GM20431 (cell line): ENCODE data around the gene PLA2G1B.
"Not testable (repeated sequence)": the region's sequence is repeated elsewhere in the genome, so short reads cannot be mapped to it uniquely, and the experiment has no call there.

Experiments
- in situ Hi-C: fragments of 300-500 bp; cut with MseI, MboI; formaldehyde crosslinking; loops from one replicate; pipeline ENCODE4 v1.15.0; 2020; ENCODE audit warnings: low sequenced_read_pairs; ENCODE audit not compliant: unreplicated experiment

The PLA2G1B gene

DNA sequence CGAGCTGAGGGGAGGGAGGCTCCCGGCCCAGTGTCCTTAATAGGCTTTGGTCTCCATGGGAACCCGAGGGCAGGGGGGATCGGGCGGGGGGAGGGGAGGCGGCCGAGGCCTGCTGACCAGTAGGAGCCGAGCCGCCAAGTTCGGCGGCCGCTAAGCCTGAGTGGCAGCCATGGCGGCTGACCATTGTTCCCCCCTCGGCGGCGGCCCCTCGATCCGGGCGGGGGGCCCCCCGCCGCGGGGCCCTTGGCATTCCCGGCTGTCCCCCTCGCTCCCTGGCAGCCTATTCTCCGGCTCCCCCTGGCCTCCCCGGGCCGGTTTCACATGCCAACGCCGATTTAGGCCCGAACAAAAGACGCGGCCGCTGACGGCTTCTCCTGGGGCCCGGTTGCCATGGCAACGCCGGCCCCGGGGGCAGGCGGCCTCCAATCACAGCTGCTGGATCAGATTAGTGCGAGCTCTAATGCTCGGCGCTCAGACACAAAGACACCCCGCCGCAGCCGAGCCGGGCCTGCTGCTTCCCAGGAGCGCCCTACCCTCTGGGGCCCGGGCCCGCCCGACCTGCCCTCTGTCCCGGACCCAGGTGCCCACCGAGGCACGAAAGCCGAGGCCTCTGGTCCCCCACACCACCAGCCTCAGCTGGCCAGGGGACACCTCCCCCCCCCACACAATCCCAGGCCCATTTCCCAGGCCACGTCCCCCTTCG is 34.1 kb upstream of the PLA2G1B start:
- in situ Hi-C loops, result no loop called here

DNA sequence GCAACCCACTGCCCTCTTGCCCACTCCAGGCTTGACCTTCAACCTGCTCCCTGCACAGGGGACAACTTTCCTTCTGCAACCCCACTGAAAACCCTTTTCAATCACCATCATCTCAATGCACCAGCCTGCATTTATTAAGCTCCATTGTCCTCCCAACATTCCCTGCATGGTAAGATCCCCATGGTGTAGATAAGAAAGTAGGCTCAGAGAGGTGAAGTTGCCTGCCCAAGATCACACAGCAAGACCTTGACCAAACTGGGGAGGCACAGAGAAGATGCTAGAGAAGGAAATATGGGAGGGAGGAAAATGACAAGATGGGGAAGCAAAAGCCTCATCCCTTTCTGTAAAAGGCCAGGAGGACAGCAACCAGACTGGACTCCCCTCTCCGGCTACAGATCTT is 31.5 kb upstream of the PLA2G1B start:
- in situ Hi-C loops, result no loop called here

DNA sequence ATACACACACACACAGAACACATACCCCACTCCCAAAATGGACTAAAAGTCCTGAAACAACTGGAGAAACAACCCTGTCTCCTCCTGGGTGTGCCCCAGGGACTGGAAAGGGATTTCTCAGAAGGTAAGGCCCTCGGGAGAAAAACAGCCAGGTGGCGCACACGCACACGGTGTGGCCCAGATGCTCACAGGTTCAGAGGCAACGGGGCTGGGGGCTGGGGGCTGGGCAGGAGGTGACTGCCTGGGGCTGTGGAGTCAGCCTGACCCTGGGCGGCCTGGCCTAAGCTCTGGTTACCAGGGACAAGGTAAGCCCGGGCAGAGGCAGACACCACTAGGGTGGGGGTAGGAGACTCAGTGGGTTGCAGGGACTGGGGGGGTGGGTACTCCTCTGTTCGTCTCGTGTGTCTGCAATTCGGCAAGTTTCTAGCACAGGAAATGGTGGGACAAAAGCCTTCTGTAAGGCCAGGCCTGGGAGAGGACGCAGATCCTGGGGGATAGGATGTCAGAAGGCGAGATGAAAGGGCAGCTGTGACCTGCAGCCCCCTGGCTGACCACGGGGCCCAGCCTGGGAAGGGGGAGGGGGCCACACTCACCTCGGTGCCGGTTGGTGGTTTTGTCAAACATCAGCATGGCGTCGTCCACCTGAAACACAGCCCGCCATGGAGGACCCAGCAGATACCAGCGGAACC is 31.0 kb upstream of the PLA2G1B start:
- in situ Hi-C loops, result no loop called here

DNA sequence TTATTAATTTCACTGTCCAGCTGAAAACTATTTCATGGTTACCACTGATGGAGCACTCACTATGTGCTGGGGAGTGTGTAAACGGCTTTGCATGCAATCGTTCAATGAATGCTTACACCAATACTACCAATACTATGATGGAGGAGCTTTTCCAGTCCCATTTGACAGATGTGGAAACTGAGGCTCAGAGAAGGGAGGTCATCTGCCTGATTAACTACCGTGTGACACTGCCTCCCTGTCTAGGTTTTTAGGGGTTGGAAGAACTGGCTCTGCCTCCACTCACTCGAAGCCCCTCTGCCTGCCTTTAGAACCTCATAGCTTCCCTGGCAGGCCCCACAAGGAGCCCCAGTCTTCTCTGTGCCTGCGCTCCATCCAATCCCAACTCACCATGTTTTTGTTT is 29.5 kb upstream of the PLA2G1B start:
- in situ Hi-C loops, result no loop called here

DNA sequence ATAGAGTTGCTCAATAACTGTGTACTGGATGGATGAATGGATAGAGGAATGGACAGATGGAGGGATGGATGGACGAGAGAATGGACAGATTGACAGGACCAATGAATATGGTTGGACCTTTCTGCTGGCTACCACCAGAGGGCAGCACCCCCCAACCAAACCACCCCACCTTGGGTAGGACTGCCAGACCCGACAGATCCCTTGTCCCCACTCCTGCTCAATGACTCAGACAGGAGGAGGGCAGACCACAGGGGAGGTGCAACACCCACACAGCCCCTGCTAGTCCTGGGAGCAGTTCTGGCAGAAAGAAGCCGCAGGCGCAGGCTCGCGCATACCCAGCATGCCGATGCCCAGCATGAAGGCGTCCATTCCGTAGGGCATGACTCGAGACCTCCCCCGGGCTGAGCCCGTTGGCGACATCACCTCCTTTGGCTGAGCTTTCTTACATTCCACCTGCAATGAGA is 29.0 kb upstream of the PLA2G1B start:
- in situ Hi-C loops, result no loop called here

DNA sequence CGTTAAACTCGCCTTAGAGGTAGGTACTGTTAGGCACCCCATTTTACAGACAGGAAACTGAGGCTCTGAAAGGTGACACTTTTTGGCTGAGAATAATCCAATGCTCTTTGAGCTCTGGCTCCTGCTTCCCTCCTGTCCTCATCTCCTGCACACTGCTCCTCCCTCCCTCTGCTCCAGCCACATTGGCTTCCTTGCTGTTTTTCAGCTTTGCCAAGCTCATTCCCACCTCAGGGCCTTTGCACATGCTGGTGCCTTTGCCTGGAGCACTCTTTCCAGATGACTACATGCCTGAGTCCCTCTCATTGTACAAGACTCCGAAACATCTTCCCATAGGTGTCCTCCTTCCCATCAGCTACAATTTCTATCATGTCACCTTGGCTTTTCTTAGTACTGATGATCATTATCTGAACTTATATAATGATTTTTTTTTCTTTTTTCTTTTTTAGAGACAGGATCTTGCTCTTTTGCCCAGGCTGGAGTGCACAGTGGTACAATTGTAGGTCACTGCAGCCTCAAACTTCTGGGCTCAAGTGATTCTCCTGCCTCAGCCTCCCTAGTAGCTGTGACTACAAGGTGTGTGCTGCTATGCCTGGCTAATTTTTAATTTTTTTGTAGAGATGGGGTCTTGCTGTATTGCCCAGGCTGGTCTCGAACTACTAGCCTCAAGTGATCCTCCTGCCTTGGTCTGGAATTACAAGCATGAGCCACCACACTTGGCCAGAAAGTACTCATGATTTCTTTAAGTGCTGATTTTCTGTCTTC is 26.2 kb upstream of the PLA2G1B start:
- in situ Hi-C loops, result no loop called here

DNA sequence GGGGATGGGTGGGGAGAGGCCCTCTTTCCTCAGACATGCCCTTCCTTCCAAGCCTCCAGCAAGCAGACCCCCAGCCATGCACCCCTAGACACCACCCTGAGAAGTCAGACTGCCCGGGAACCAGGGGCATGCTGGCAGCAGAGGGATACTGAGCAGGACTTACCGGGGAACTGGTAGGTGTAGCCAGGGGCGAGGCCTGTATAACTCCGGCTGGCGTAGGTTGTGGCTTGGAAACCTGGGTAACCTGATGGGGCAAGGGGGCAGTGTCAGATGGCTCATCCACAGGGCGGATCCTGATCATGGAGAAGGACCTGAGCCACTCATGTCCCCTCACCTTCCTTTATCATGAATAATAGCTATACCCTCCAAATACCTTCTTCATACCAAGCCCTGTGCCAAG is 25.6 kb upstream of the PLA2G1B start:
- in situ Hi-C loops, result no loop called here

DNA sequence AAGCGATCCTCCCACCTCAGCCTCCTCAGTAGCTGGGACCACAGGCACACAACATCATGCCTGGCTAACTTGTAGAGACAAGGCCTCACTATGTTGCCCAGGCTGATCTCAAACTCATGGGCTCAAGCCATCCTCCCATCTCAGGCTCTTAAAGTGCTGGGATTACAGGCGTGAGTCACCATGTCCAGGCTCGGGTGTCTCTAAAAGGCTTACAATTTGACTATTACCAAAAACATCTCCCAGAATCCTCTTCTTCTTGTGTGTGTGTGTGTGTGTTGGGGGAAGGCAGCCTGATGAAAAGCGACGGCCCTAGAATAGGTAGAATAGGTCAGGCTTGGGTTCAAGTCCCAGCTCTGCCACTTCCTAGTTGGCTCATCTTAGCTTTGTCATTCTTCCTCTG is 24.5 kb upstream of the PLA2G1B start:
- in situ Hi-C loops, result no loop called here

DNA sequence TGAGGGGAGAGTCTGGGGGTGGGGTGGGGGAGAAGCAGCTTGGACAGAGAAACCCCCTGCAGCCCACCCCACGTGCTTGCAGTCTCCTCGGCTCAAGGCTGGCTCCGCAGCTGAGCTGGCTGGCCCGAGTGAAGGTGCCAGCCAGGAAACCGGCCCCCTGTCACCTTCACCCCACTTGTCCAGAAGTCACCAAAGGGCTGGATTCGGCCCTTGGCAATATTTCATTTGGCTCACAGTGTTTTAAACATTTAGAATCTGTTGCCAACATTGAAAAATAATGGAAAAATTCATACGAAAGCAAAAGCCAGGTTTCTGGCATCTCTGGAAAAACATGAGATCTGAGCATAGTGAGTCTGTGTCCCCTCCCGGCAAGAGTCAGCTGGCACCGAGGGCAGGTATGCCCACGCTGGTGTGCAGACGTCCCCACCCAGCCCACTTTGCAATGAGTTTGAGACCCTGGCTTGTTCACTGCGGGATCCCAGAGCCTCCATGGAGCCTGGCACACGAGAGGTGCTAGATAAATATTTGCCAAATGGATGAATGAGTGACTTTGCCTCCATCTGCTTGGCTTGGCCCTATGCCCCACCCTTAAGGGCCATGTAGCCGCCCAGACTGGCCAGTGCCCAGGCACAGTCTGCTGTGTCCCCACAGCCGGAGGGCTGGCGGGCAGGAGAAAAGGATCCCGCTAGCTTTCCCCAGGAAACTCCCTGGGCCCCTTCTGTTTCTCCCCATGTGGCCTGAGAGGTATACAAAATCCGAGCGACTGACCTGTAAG is 23.2 kb upstream of the PLA2G1B start:
- in situ Hi-C loops, result no loop called here

DNA sequence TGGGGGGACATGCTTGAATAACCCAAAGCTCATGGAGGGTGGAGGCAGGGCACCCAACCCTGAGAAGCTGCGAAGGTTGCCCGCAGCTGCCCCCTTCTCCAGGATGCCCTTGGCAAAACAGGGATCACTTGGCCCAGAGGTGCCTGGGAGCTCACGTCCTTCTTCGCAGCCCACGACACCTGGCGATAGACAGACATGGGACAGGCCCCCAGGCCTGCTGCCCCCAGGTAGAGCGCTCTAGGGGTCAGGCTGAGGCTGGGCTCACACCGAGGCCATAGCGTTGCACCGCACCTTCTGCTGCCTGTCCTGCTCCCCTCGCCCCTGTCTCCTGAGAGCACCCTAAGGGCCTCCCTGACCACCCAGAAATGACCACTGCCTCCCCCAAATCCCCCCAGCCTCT is 20.2 kb upstream of the PLA2G1B start:
- in situ Hi-C loops, result no loop called here

DNA sequence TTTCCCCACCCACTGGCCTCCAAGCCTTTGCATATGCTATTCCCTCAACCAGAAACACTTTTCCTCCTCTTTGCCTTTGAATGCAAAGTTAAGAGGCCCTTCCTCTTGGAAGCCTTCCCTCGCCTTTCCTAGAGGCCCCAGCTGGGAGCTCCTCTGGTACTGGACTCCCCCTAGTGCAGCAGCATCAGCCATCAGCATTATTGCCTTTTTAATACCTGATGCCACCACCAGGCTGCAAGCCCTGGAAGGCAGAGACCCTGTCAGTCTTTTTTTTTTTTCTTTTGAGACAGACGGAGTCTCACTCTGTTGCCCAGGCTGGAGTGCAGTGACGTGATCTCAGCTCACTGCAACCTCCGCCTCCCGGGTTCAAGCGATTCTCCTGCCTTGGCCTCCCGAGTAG is 19.1 kb upstream of the PLA2G1B start:
- in situ Hi-C loops, result no loop called here

DNA sequence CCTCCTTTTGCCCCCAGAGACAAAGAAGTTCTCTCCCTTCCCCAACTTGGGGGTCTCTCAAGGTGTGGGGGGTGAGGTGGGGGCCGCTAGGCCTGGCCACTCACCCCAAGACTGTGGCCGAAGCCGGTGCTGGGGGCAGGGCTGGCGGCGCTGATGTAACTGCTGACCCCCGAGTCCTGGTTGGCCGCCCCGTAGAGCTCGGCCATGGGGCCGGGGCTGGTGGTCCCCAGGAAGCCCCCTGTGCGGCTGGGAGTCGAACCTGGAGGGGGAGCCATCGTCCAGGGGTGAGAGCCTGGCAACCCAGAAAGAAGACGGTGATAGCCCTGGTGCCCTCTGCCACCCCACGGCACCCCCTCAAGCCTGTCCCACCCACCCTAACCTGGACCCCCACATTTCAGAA is 18.5 kb upstream of the PLA2G1B start:
- in situ Hi-C loops, result no loop called here

DNA sequence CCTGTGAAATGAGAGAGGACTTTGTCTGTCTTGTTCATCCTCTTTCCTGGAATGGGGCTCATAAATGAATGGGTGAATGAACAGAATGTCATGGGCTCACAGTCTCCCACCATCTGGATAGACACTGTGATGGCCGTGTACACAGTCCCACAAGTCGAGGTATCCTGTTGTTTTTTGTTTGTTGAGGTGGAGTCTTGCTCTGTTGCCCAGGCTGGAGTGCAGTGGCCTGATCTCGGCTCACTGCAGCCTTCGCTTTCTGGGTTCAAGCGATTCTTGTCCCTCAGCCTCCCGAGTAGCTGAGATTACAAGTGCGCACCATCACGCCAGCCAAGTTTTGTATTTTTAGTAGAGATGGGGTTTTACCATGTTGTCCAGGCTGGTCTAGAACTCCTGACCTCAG is 16.1 kb upstream of the PLA2G1B start:
- in situ Hi-C loops, result no loop called here

DNA sequence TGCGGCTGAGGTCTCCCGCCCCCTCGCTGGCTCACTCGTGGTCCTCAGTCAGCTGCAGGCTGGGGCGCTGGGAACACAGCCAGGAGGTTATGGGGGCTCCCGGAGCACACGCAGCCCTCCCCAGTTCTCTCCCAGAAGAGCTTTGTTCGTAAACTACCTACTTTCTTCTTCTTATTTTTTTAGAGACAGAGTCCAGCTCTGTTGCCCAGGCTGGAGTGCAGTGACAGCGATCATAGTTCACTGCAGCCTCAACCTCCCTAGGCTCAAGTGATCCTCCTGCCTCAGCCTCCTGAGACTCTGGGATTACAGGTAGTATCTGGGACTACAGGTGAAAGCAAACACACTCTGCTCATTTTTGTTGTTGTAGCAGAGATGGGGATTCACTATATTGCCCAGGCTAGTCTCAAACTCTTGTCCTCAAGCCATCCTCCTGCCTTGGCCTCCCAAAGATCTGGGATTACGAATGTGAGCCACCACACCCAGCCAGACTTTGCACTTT is 15.5 kb upstream of the PLA2G1B start:
- in situ Hi-C loops, result no loop called here

DNA sequence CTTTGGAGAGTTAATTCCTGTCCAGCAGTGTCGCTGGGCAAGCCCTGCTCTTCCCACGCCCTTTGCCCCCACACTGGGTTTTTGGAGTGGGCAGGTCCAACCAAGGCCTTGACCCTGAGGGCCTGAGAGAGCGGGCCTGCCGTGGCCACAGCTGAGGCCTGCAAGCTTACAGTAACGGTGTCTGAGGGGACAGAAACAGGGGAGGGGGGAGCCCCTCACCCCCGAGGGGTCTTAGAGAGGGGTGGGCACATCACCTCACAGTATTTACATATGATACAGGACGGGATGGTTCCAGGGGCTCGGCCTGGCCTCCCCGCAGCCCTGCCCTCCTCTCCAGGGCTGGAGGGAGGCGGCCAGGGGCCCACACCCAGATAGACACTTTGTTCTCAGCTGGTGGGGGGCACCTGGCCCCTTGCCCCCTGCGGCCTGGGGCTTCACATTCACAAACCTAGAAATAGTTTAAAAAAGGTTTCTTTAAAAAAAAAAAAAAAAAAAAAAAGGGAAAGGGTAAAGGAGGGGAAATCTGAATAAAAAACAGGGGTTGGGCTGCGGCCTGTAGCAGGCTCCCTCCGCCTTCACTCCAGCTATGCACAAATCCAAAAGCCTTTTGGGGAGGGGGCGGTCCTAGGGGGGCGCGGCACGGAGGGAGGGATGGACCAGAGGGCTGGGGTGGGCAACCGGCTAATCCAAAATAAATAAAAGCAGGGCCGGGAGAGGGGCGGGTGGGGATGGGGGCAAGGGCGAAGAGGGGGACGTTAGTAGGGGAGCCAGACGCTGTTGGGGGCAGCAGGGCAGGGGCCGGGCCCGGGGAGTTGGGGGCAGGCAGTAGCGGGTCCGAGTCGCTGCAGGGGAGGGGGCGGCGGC is 14.8 kb upstream of the PLA2G1B start:
- in situ Hi-C loops, result no loop called here

DNA sequence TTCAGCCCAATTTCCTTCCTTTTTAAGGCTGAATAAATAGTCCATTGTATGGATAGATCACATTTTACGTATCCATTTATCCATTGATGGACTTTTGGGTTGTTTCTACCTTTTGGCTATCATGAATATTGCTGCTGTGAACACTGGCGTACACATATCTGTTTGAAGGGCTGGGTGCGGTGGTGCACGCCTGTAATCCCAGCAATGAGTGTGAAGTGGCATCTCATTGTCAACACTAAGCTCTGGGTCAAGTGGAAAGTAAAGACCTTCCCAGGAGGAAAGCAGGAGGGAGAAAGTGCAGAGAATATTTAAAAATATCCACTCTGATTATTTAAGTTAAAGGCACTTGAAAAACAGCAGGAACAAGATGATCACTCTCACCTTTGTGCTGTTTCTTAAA is 11.7 kb upstream of the PLA2G1B start:
- in situ Hi-C loops, result no loop called here

DNA sequence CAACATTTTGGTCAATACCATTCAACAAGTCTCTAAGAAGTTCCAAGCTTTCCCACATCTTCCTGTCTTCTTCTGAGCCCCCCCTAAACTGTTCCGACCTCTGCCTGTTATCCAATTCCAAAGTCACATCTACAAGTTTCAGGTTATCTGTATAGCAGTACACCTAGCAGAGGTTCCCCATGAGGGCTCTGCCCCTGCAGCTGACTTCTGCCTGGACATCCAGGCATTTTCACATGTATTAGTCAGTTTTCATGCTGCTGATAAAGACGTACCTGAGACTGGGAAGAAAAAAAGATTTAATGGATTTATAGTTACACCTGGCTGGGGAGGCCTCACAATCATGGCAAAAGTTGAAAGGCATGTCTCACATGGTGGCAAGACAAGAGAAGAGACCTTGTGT is 10.2 kb upstream of the PLA2G1B start:
- in situ Hi-C loops, result no loop called here

DNA sequence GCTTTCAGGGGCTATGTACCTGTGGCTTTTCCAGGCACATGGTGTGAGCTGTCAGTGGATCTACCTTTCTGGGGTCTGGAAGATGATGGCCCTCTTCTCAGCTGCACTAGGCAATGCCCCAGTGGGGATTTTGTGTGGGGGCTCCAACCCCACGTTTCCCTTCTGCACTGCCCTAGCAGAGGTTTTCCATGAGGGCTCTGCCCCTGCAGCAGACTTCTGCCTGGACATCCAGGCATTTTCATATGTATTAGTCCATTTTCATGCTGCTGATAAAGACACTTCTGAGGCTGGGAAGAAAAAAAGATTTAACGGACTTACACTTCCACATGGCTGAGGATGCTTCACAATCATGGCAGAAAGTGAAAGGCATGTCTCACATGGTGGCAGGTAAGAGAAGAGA is 8.8 kb upstream of the PLA2G1B start:
- in situ Hi-C loops, result not testable (repeated sequence)

DNA sequence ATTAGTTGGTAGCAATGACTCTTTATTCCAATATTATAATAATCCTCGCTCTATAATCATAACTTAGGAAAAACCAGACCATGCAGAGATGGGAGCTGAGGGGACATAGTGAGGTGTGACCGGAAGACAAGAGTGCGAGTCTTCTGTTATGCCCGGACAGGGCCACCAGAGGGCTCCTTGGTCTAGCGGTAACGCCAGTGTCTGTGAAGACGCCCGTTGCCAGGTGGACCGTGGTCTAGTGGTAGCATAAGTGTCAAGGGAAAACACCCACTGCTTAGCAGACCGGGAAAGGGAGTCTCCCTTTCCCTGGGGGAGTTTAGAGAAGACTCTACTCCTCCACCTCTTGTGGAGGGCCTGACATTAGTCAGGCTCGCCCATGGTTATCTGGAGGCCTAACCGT is 7.9 kb upstream of the PLA2G1B start:
- in situ Hi-C loops, result not testable (repeated sequence)
